Nephron progenitor cell (in vitro differentiated cells): Measurements from ENCODE around the gene NPAS1.
"Not testable (repeated sequence)": the region's sequence is repeated elsewhere in the genome, so short reads cannot be mapped to it uniquely, and the experiment has no call there.

Experiments
- DNase-seq: peaks from one replicate; pipeline ENCODE4 v3.0.0; 2021
- H3K27ac Mint-ChIP-seq: 2 replicates; pipeline ENCODE4 v1.8.0; 2021; ENCODE audit warnings: mild to moderate bottlenecking, moderate library complexity, mixed read lengths
- H3K27me3 Mint-ChIP-seq: 2 replicates; pipeline ENCODE4 v1.8.0; 2021; ENCODE audit warnings: mild to moderate bottlenecking, low read depth, mixed read lengths; ENCODE audit not compliant: poor library complexity
- H3K36me3 Mint-ChIP-seq: 2 replicates; pipeline ENCODE4 v1.8.0; 2021; ENCODE audit warnings: low read depth, mixed read lengths
- H3K4me1 Mint-ChIP-seq: 2 replicates; pipeline ENCODE4 v1.8.0; 2021; ENCODE audit warnings: mixed read lengths
- H3K4me3 Mint-ChIP-seq: 2 replicates; pipeline ENCODE4 v1.8.0; 2021; ENCODE audit warnings: mild to moderate bottlenecking, moderate library complexity, mixed read lengths
- H3K9me3 Mint-ChIP-seq: 2 replicates; pipeline ENCODE4 v1.8.0; 2021; ENCODE audit warnings: mild to moderate bottlenecking, moderate library complexity, mixed read lengths
- TF ChIP-seq, protein P1 (sequence below): fragments of 200-600 bp; sonication (generic); IDR thresholded peaks from 2 replicates; pipeline ENCODE4 v1.5.0; 2021; ENCODE audit warnings: antibody characterized with exemption

The NPAS1 gene

GRCh38 chr19:47044946-47045866, 25.6 kb downstream of the NPAS1 start:
- Mint-ChIP-seq H3K27me3 (no peaks in the 10 kb centered on the region), H3K4me3 (no peak overlapping the region), H3K4me1 (peaks cover 12% of the 10 kb centered on the region), H3K27ac (no peak overlapping the region), H3K36me3 (peaks cover 6% of the 10 kb centered on the region), H3K9me3 (peaks cover 6% of the 10 kb centered on the region)
- no peak for DNase-seq
- TF ChIP-seq, protein P1, sequence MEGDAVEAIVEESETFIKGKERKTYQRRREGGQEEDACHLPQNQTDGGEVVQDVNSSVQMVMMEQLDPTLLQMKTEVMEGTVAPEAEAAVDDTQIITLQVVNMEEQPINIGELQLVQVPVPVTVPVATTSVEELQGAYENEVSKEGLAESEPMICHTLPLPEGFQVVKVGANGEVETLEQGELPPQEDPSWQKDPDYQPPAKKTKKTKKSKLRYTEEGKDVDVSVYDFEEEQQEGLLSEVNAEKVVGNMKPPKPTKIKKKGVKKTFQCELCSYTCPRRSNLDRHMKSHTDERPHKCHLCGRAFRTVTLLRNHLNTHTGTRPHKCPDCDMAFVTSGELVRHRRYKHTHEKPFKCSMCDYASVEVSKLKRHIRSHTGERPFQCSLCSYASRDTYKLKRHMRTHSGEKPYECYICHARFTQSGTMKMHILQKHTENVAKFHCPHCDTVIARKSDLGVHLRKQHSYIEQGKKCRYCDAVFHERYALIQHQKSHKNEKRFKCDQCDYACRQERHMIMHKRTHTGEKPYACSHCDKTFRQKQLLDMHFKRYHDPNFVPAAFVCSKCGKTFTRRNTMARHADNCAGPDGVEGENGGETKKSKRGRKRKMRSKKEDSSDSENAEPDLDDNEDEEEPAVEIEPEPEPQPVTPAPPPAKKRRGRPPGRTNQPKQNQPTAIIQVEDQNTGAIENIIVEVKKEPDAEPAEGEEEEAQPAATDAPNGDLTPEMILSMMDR: no peak

DNA sequence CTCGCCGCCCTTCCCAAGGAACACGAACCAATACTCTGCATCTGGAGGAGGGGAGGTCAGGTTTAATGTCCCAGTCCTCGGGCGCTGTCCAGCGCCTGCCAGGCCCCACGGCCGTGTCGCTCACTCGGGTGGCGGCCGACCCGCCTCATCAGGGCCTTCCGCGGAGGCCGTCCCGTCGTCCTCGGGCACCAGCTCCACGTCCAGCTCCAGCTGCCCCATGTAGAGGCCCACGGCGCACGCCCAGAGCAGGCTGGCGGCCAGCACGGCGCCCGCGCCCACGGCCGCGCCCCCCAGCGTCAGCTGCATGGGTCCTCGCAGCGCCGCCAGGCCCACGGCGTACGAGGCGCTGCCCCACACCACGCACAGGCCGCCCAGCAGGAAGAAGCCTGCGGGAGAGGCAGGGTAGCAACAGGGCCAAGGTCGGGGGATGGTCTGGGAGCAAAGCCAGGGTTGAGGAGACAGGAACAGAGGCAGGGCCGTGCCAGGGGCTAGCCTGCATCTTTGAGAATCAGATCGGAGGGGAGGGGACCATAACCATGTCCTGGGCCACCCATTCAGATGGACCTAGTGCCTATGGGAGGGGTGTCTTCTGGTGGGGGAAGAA, 26.3 kb downstream of the NPAS1 start:
- Mint-ChIP-seq H3K4me1 (peaks cover 18% of the 10 kb centered on the region), H3K36me3 (peaks cover 6% of the 10 kb centered on the region), H3K4me3 (no peak overlapping the region), H3K9me3 (peaks cover 6% of the 10 kb centered on the region), H3K27ac (no peak overlapping the region), H3K27me3 (no peaks in the 10 kb centered on the region)
- TF ChIP-seq, protein P1: no peak
- no peak for DNase-seq

- Mint-ChIP-seq H3K36me3 (peaks cover 6% of the 10 kb centered on the region), H3K4me3 (peak overlapping the region; percentile 98), H3K4me1 (peaks cover 18% of the 10 kb centered on the region), H3K9me3 (peaks cover 6% of the 10 kb centered on the region), H3K27ac (peak overlapping the region; percentile 92), H3K27me3 (no peaks in the 10 kb centered on the region)
- TF ChIP-seq, protein P1: no peak
- DNase-seq: no peak
Measured at GRCh38 chr19:47047272-47047762, 27.7 kb downstream of the NPAS1 start.

DNA sequence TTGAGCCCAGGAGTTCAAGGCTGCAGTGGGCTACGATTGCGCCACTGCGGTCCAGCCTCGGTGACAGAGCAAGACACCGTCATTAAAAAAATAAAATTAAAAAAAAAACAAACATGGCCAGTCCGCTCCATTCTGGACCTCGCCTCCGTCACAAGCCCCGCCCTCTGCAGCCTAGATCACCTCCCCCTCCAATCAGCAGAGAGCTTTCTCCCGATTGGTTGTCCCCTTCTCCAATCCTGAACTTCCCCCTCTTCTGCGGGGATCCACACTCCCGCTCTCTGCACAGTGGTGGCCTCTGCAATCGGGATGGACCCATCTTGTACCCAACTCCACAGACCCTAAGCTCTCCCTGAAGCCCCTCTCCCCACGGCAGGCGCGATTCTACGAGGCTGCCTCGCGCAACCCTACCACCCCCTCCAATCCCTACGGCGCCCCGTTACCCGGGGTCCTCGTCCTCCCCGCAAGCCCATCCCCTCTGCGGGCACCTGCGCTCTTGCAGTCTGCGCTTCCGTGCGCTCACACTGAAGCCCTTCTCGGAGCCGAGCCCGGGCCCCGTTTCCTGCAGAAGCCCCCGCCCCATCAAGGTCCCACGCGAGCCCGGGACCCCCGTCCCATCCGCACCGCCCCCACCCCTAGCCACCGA, 28.2 kb downstream of the NPAS1 start:
- Mint-ChIP-seq H3K9me3 (peaks cover 6% of the 10 kb centered on the region), H3K27me3 (peaks cover 4% of the 10 kb centered on the region), H3K4me1 (peaks cover 23% of the 10 kb centered on the region), H3K36me3 (peaks cover 6% of the 10 kb centered on the region), H3K4me3 (peak overlapping the region; percentile 98), H3K27ac (peak overlapping the region; percentile 92)
- peak; percentile 86 for DNase-seq
- TF ChIP-seq, protein P1: no peak

- no peak for DNase-seq
- Mint-ChIP-seq H3K36me3 (peaks cover 6% of the 10 kb centered on the region), H3K4me3 (peak overlapping the region; percentile 98), H3K4me1 (peaks cover 36% of the 10 kb centered on the region), H3K27me3 (peaks cover 9% of the 10 kb centered on the region), H3K9me3 (peaks cover 12% of the 10 kb centered on the region), H3K27ac (no peak overlapping the region)
- TF ChIP-seq, protein P1: no peak
Measured at GRCh38 chr19:47049307-47049700, 29.7 kb downstream of the NPAS1 start.

GRCh38 chr19:47050562-47050961, 30.9 kb downstream of the NPAS1 start:
- not testable (repeated sequence) for DNase-seq, H3K27ac Mint-ChIP-seq, H3K4me3 Mint-ChIP-seq
- Mint-ChIP-seq H3K4me1 (peaks cover 36% of the 10 kb centered on the region), H3K9me3 (peaks cover 22% of the 10 kb centered on the region), H3K36me3 (peaks cover 14% of the 10 kb centered on the region), H3K27me3 (peaks cover 12% of the 10 kb centered on the region)
